CD4-positive, alpha-beta T cell treated with Interleukin-17A for 4 hours (primary cell): ENCODE measurements around the gene SAV1.

ENCODE experiments used
- DNase-seq: peaks from one replicate; pipeline ENCODE4 v3.0.0-alpha.2; 2020; ENCODE audit warnings: mixed read lengths

The SAV1 gene

GRCh38 chr14:50605766-50606165 lies 62.3 kb downstream of the SAV1 start:
- DNase-seq: no peak

GRCh38 chr14:50603565-50603964 lies 64.5 kb downstream of the SAV1 start:
- no peak for DNase-seq

GRCh38 chr14:50602035-50602434 lies 66.1 kb downstream of the SAV1 start:
- no peak for DNase-seq

GRCh38 chr14:50601394-50601793 lies 66.7 kb downstream of the SAV1 start:
- no peak for DNase-seq

- no peak for DNase-seq
Observed at GRCh38 chr14:50600849-50601248, 67.3 kb downstream of the SAV1 start.

- no peak for DNase-seq
Observed at GRCh38 chr14:50599700-50600444, 68.2 kb downstream of the SAV1 start.

- DNase-seq: no peak
Observed at GRCh38 chr14:50598765-50599164, 69.3 kb downstream of the SAV1 start.

GRCh38 chr14:50594577-50595316 lies 73.4 kb downstream of the SAV1 start:
- DNase-seq: no peak

GRCh38 chr14:50590464-50590863 lies 77.6 kb downstream of the SAV1 start:
- DNase-seq: no peak
